ENCODE measurements around the gene TOM1.

TOM1 gene

GRCh38 chr22:35288116-35288515 lies 11.6 kb upstream of the TOM1 start:
- H3K4me3 ChIP-seq (ENCODE audit: low read depth, low read length), result no peak overlapping the region
- in situ Hi-C loops (cut with HindIII; ENCODE audit: low sequenced_read_pairs), result no loop called here
- DNase-seq (ENCODE audit: low read depth), result no peak

GRCh38 chr22:35292786-35293185 lies 6.9 kb upstream of the TOM1 start:
- no peak for TF ChIP-seq CTCF (IDR thresholded peaks at IDR 0.05; ENCODE audit: low read depth, low read length, missing control alignments)
- DNase-seq (ENCODE audit: low read depth), result no peak
- in situ Hi-C loops (cut with HindIII; ENCODE audit: low sequenced_read_pairs), result no loop called here
- no peak overlapping the region for H3K4me3 ChIP-seq (ENCODE audit: low read depth, low read length)

More at GRCh38 chr22:35288116-35288515, 11.6 kb upstream of the TOM1 start:
- no peak for TF ChIP-seq CTCF (IDR thresholded peaks at IDR 0.05; ENCODE audit: low read depth, low read length, missing control alignments)

DNA sequence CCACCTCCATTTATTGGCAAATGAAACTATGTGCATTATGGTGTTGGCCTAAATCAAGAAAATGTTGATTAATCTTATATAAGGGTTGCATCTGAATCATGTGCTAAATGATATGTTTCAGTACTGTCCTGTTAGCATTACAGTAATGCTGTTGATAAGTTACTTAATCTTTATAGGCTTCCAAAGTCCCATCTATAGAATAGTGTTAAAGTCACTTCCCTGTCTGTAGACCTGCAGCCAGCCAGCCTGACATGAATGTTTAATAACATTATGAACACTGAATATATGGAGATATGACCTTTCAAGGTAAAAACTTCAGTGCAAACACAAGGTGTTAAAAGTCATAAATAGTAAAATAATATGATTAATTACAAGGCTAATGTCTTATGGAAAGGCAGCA lies 3.6 kb upstream of the TOM1 start:
- DNase-seq (ENCODE audit: low read depth), result no peak
- no peak for TF ChIP-seq CTCF (IDR thresholded peaks at IDR 0.05; ENCODE audit: low read depth, low read length, missing control alignments)
- in situ Hi-C loops (cut with HindIII; ENCODE audit: low sequenced_read_pairs), result no loop called here
- no peak overlapping the region for H3K4me3 ChIP-seq (ENCODE audit: low read depth, low read length)

GRCh38 chr22:35299217-35299672 lies 449 bp upstream of the TOM1 start:
- H3K4me3 ChIP-seq (ENCODE audit: low read depth, low read length), result peak overlapping the region; percentile 68
- in situ Hi-C loops (cut with HindIII; ENCODE audit: low sequenced_read_pairs), result no loop called here
- no peak for TF ChIP-seq CTCF (IDR thresholded peaks at IDR 0.05; ENCODE audit: low read depth, low read length, missing control alignments)
- DNase-seq (ENCODE audit: low read depth), result no peak

DNA sequence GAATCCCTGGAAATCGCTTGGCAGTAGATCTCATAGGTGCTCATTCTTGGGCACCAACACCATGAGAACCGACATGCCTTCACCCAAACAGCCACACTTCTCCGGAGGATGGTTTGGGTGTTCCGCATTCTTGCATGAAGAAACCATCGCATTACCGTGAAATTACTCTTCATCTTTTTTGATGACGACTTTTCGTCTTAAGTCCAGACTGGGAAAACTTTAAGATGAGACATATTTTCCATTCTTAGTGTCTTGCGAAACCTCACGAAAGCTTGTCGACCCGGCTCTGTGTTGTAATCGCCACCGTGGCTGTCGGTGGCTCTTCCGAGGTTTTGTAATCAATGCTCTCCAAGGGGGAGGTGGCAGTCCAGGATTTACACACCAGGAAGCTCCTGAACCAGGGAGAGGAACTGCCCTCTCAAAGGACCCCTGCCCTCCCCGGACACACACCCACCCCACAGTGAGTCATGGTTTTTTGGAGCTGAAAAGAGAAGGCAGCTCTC lies 1.7 kb downstream of the TOM1 start:
- in situ Hi-C loops (cut with HindIII; ENCODE audit: low sequenced_read_pairs), result no loop called here
- no peak for TF ChIP-seq CTCF (IDR thresholded peaks at IDR 0.05; ENCODE audit: low read depth, low read length, missing control alignments)
- H3K4me3 ChIP-seq (ENCODE audit: low read depth, low read length), result no peak overlapping the region
- DNase-seq (ENCODE audit: low read depth), result peak; percentile 66

- in situ Hi-C loops (cut with HindIII; ENCODE audit: low sequenced_read_pairs), result no loop called here
These were observed 3.4 kb downstream of the TOM1 start for GRCh38 chr22:35303029-35303624.

More at GRCh38 chr22:35303029-35303624, 3.4 kb downstream of the TOM1 start:
- DNase-seq (ENCODE audit: low read depth), result no peak
- no peak overlapping the region for H3K4me3 ChIP-seq (ENCODE audit: low read depth, low read length)
- no peak for TF ChIP-seq CTCF (IDR thresholded peaks at IDR 0.05; ENCODE audit: low read depth, low read length, missing control alignments)
